Tongue (tissue), 2 donors: ENCODE data around the gene S100A9. TPM values are rescaled to one million over a fixed set of nuclear protein-coding genes. Genes with fewer than 3 reads are reported as not detected.
"Not testable (repeated sequence)": the region's sequence is repeated elsewhere in the genome, so short reads cannot be mapped to it uniquely, and the experiment has no call there.

Experiments used
- DNase-seq: peaks from one replicate; pipeline ENCODE4 v3.0.0-alpha.2; 2015
- total RNA-seq: library from RNA; depleted of rRNA; stranded (reverse); fragments of >200 nt; gene quantifications from one replicate; pipeline ENCODE4 v1.2.3, GENCODE V29; 2014

Gene S100A9
- total RNA-seq, 1 donor from 2014 or later, result 739 TPM

DNA sequence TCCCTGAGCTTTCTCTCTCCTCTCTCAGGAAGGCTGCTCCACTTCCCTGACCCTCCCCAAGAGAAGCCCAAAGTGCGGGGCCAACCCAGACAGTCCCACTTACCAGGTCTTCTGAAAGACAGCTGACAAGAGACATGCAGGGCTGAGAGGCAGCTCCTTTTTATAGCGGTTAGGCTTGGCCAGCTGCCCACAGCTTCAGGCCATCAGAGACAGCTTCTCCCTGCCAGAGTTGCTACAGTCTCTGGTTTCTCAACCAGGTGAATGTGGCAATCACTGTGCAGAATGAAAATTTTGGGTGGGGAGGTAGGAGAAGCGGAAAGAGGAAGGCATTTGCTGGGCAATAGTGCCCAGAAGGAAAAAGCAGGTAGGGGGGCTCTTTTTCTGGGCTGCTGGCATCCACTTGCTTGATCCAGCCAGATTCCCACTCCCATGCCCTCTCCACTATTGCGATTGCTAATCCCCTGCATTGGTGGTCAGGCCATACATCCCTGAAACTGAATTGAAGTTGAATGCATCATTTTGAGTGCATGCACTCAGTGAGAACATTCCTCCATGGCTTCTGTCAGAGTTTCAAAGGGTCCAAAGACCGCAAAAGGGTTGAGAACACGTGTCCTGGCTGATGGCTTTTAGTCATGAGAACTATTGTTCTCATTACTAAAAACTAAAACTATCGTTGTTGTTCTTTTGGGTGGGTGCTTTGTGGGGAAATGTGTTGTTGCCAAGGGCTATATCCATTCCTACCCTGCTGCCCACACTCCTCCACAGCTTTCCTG, 33.5 kb downstream of the S100A9 start, which contains the start of gene S100A8:
Gene S100A8, minus strand, starts transcription at position 136 of the 773 bp plus-strand sequence. CDS start 538 bp downstream, outside the sequence.
- peak; percentile 38 for DNase-seq

DNA sequence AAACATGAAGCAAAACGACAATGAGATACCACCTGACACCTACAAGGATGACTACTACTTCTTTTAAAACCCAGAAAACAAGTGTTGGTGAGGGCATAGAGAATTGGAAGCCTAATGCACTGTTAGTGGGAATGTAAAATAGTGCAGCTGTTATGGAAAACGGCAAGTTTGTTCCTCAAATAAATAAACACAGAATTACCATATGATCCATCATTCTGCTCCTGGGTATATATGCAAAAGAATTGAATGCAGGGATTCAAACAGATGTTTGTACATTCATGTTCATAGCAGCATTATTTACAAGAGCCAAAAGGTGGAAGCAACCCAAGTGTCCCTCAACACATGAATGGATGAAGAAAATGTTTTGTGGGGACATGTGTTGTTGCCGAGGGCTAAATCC, 34.6 kb downstream of the S100A9 start:
- no peak for DNase-seq

DNA sequence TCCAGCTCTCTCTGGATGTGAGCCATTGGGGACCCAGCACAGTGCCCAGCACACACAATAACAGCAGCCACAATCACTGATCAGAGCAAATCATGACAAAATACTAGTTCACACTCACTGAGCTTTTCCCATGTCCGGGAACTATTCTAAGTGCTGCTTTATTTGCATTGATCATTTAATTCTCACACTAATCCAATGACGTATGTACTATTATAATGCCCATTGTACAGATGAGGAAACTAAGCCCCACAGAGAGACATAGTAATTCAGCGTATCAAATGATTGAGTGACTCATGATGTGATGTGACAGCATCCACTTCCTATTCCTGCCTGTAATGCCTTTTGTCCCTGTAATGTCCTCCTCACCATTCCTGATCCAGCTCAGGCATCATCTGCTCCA, 35.2 kb downstream of the S100A9 start:
- DNase-seq, result no peak

DNA sequence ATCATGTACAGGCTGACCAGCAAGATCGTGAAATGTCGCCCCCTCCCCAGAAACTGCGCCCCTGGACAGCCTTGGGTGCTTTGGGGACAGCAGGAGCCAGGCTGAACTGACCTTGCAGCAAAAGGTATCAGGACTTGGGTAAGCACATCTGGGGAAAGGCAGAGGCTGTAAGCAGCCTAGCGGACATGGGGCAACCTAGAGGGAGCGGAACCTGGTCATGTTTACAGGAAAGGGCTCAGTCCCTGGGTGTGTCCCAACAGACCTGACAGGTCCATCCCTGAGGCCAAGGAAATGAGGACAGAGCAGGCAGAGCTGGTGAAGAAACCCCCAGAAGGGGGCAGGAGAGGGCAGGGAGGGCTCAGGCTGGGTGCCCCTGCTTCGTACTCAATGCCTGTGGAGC, 36.3 kb downstream of the S100A9 start:
- DNase-seq, result no peak

DNA sequence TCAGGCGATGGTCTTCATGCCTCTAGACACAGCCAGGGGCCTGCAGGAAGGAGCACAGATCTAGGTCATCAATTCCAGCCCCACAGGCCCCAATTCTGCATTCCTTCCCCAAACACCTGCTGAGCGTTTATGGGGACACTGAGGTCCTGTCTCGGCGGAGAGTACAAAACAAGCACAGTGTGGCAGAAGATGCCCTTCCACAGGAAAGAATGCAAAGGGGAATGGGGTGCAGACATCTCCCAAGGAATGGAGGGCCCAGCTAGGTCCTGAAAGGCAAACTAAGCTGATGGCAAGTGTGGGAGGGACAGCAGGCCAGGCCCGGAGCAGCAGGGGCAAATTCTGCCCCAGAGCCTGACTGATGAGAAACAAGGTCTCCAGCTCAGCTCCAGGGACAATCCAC, 36.7 kb downstream of the S100A9 start:
- no peak for DNase-seq

DNA sequence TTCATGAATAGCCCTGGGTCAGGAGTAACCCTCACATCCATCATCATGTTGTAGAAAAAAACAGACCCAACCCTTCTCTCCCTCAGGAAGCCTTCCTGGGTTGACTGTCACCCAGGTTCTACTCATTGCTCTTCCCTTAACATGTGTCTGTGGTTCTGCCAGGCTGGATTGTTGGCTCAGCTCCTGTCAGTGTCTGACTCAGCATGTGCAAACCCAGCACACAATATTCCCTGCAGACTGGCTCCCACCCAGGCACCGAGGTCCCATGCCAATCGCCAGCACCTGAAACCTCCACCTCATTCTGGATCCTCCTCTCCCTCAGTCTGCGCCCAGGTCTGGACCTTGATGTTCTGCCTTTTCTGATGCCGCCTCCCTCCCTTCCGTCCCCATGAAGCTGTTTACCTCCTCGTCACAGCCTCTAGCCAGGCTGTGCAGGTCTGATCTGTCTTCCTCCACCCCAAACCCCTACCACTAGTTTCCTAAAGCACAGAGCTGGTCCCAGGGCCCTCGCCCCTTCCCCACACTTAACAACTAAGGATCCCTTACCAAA, 37.6 kb downstream of the S100A9 start:
- DNase-seq, result no peak

DNA sequence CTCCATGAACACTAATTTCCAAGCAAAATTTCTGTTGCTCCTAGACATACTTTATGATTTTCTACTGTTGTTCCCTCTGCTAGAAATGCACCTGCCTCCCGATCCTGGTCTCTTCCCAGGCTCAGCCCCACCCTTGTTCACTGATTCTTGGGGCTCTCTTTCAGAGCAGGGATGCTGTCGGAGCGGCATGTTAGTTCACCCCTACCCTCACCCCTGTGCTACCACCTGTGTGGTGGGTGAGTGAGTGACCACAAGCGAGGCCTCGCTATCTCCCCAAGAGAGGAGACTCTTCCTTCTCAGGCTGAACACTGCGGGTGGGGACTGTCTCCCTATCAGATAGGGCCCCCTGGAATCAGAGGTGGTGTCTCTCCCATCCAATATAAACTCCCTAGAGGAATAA, 38.1 kb downstream of the S100A9 start:
- DNase-seq, result no peak

DNA sequence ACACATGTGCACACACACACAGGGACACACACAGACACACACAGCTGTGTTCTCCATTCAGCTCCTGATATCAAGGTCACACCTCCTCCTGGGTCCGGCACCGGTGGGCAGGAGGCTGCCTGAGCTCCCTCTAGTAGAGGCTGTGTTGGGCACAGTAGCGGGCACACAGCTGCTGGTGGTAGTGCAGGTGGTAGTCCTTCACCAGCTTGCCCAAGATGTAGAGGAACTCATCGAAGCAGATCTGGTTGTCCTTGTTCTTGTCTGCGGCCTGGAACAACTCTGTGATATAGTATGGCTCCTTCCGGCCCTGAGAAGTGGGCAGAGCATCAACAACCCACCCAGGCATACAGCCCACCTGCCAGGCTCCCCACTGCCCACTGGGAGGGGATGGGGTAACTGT, 38.8 kb downstream of the S100A9 start:
- DNase-seq, result no peak

DNA sequence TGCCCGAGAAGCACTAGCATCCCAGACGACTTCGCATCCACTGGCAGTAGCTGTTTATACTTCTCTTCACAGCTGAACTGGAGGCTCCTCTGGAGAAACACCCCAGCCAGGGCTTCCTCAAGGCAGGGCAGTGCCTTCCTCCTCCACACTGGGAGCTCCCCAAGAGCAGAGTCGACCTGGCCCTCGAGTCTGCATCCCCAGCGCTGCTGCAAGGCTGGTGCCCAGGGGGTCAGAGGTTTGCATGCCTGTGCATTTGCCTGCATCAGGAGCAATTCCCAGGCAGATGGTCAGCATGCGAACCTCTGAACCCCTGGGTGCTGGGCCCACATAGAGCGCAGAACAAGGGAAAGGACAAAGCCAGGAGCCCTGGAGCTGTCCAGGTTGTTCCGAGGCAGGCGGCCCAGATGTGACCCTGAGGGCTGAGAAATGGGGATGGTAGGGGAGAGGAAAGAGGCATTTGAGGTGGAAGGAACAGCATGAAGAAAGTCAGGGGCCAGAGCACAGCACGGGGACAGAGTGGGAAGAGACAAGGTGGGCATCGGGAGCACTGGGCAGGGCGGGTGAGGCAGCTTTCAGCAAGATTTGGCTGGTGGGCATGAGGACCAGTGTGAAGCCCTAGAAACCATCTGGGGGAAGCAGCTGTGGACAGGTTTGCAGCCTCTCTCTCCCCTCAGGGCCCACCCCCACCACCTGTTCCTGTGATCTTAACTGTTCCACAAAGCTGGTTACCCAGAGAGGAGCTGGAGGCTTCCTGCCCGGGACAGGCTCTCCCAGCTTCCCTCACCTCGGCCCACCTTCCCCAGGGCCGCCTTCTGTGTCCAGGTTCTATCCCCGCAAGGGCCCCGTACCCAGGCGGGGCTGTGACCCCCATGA, 39.6 kb downstream of the S100A9 start:
- no peak for DNase-seq

DNA sequence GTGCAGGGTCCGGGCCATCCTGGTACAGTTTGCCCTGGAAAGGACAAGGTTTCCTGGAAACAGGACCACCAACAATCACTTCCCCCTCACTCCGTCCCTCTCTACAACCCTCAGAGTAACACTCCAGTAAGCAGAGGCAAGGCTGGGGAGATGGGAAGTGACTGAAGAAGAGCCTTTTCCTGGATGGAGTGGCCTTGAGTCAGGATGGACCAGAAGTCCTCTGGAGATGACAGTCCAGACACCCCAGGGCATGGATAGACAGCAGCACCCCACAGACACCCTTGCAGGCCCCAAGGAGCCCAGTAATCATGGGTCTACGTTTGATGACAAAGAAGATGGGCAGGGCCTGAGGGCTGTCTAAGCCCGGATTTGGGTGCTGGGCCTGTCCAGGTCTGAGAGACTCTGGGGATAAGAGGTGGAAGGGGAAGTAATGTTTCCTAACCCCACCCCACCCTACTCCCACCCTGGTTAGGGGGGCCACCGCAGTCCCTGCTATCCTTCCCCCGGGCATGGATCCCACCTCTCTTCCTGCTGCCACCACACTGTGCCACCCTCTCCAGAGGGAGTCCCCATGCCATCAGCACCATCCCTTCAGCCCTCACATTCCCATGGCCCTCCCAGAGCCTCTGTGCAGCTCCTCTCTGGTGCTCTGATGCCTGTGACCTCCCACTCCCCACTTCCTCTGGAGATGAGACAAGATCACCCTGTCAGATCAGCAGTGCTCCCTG, 40.4 kb downstream of the S100A9 start:
- DNase-seq, result no peak

DNA sequence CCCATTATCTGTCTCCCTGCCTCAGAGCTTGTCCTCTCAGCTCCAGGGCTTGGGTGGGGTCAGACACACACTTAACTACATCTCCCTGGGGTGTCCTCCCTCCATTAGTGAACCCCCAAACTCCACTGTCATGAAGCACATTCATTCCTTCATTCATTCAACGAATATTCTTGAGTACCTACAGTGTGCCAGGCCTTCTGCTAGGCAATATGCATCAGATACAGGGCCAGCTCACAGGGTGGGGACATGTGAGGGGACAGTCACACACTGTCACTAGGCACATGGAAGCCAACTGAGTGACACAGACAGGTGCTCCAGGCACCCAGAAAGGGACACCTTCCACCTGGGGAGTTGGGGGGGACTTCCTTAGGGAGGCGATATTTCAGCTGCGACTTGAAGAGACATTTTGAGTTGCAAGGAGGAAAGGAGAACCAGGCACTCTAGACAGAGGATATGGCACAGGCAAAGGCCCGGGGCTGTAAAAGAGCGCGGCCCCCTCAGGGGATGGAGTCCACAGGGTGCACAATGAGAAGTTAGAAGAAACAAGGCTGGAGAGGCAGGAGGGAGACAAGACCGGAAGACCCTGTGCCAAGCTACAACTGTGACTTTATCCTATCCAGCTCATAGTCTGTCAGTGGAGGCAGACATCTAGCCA, 41.9 kb downstream of the S100A9 start:
- DNase-seq, result no peak

DNA sequence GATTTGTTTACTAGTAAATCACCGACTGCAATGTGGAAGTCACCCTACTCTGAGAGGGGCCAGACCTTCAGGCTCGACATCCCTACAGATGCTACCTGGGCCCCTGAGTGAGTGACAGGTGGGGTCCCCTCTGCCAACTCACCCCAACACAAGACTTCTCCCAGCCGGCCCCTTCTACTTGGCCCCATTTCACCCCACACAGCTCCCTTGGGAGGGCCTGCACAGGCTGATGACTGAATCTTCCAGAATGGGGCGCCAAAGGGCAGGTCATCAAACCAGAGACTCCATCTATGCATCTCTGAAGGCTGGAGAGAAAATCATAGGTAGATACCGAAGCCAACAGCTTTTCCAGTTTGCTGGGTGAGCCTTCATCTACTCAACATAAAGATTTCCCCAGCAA, 42.6 kb downstream of the S100A9 start:
- no peak for DNase-seq

DNA sequence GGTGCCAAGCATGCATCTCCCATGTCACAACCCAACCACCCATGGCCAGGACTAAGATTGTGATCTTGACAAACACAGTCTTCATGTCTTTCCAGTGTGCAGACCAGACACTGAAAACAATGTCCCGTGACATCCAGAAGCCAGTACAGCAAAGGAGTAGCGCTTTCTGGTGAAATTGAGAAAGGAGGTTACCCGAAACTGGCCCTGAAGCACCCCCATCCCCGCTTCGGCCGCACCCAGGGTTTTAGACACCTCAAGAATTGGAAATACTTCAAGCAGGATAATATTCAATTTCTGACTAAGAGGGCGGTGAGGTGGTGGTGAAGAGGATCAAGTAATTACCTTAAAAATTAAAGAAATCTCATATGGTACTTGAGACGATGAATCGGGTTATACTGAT, 43.8 kb downstream of the S100A9 start:
- DNase-seq, result no peak

DNA sequence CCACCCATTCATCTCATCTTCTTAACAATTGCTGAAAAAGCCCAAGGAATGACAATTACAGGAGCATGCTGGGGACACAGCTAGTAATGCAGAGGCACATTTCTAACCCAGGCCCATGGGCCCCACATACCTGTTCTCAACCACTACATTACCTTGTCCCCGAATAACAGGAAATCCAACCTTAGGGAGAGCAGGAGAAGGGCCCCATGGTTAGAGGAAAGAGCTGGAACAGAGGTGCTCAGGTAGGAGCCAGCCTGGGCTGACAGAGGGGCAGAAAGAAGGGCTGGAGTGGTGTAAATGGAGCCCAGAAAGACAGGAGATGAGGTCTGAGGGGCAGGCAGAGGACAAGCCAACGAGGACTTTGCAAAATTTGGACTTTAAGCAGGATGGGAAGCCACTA, 44.6 kb downstream of the S100A9 start:
- no peak for DNase-seq

DNA sequence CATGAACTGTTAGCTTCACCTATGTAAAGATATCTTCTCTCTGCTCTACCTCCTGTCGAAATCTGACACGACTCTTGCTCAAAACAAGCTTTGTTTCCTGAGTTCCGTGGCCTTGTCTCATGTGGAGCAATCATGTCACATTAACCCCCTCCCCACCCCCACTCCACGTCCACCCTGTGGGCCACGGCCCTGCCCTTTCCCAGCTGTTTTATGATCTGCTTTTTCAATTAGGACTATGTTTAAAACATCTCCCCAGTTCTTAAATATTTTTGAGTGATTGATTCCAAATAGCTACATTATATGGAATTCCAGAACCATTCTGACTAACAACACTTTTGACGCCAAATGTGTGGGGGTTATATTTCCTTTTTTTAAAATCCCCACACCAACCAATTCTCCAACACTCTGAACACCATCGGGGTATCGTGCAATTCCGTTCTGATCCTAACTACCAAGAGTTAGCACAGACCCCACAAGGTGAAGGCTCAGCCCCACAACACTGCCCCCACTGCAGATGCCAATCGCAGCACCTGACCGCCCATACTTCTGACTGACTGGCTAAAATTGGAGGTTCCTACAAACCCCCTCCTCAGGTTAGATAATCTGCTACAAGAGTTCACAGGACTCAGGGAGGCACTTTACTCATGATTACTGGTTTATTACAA, 45.9 kb downstream of the S100A9 start:
- no peak for DNase-seq

DNA sequence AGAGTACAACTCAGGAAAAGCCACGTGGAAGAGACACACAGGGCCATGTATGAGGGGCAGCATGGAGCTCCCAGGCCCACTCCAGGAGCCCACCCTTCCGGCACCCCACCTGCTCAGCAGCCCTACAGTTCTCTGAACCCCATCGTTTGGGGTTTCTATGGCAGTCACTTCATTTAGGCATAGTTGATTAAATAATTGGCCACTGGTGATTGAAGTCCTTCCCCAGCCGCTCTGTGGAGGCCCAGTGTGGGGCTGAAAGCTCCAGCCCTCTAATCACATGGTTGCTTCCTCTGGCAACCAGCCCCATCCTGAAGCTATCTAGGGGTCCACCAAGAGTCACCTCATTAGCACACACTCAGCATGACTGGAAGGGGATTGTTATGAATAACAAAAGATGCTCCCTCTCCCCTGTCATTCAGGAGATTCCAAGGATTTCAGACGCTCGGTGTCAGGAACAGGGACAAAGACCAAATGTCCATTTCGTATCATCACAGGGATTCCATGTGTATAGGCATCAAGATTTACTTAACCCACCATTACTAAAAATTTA, 46.5 kb downstream of the S100A9 start:
- DNase-seq, result no peak

DNA sequence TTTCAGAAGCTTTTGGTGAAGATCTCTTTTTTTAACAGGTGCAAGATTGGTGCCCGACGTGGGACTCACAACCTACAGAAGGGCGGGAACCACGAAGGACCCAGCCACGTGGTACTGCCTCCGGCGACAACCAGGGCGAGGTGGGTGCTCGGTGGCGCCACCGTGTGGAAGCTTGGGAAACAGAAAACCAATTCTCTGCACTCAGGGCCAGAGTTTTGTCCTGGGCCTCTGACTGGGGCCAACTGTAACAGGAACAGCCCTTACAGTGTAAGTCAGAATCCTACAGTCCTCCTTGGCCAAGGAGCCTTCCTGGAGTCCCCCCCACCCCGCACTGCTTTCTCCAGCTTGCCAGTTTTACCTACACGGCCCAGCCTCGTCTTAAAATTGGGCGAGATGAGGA, 47.1 kb downstream of the S100A9 start:
- DNase-seq, result no peak

DNA sequence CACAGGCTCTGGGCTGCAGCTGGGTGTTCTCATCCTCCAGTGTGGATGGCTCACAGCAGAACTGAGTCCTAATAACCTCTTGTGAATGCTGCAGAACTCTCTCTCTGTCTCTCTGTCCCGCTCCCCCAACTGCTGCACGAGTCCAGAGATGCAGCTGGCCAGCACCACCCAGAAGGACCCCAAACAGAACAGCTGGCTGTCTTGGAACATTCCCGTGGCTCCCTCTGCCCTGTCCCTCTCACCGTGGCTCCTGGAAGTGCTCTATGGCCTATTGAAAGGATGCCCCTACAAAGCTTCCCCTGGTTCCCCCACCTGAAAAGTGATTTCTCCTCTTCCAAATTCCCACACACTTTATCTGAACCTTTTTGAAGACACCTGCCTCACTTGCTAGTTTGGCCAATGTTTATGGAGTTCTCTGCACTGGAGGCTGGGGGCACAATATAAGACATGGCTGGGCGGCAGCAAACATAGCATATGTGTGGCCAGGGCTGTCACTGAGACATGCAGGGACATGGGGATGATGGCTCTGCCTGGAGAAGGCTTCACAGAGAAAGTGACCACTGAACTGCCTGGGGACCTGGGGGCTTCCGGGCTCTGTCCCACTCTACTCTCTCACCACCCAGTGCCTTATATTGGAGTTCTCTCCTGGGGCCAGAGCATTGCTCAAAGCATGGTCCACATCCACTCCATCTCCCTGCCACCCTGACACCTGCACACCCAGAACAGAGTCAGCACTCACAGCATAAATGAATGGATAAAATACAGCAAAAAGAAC, 48.4 kb downstream of the S100A9 start:
- DNase-seq, result not testable (repeated sequence)

DNA sequence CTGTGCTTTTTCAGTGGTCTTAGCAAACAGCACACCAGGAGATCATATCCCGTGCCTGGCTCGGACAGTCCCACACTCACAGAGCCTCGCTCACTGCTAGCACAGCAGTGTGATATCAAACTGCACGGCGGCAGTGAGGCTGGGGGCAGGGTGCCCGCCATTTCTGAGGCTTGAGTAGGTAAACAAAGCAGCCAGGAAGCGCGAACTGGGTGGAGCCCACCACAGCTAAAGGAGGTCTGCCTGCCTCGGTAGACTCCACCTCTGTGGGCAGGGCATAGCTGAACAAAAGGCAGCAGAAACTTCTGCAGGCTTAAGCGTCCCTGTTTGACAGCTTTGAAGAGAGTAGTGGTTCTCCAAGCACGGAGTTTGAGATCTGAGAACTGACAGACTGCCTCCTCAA, 49.6 kb downstream of the S100A9 start:
- DNase-seq, result not testable (repeated sequence)
